Endothelial cell of umbilical vein (primary cell): ENCODE results near the gene HOXB3.

Experiments
- CTCF ChIP-seq, 2 donors: IDR thresholded peaks; 1 replicate in 1 of 2; 2 replicates in 1 of 2; pipeline ENCODE4 v1.5.1; 2011; ENCODE audit warnings: low read length in 2 of 2, mild to moderate bottlenecking in 2 of 2, moderate library complexity in 2 of 2, control low read depth in 1 of 2, inconsistent platforms in 1 of 2, low read depth in 1 of 2; ENCODE audit not compliant: insufficient read depth in 1 of 2; ENCODE audit errors: extremely low read depth in 1 of 2
- EZH2 ChIP-seq: IDR thresholded peaks from 2 replicates; pipeline ENCODE4 v1.6.1; 2012; ENCODE audit warnings: borderline replicate concordance, low read depth, mild to moderate bottlenecking, moderate library complexity, low read length, inconsistent platforms; ENCODE audit not compliant: severe bottlenecking
- MAX ChIP-seq: IDR thresholded peaks from 2 replicates; pipeline ENCODE4 v1.6.1; 2011; ENCODE audit not compliant: insufficient read depth, insufficient read length
- POLR2A ChIP-seq: IDR thresholded peaks from 2 replicates; pipeline ENCODE4 v1.6.1; 2012; ENCODE audit warnings: low read depth, mild to moderate bottlenecking, control low read depth, low read length
- POLR2AphosphoS5 ChIP-seq: IDR thresholded peaks from 2 replicates; pipeline ENCODE4 v1.6.1; 2012; ENCODE audit warnings: low read depth, mild to moderate bottlenecking, control low read depth, low read length, moderate library complexity; ENCODE audit not compliant: insufficient read depth

- TF ChIP-seq EZH2 (no peak), MAX (no peak), CTCF (IDR thresholded peaks at IDR 0.05; ENCODE audit: extremely low read depth in 1 of 2, insufficient read depth in 1 of 2, low read depth in 1 of 2, low read length in 2 of 2) (no peak), POLR2A (no peak), POLR2AphosphoS5 (no peak)
Observed at GRCh38 chr17:48502312-48502711, 87.7 kb downstream of the HOXB3 start.
